Panc1 (cell line): Measurements from ENCODE around the gene YY1.

Experiments used
- CTCF ChIP-seq: fragments of 450-650 bp; IDR thresholded peaks from 2 replicates; pipeline ENCODE4 v1.5.1; 2017; ENCODE audit warnings: mild to moderate bottlenecking
- TCF7L2 ChIP-seq: IDR thresholded peaks from 2 replicates; pipeline ENCODE4 v1.6.1; 2011; ENCODE audit warnings: mild to moderate bottlenecking, low read depth, low read length, inconsistent platforms

GRCh38 chr14:100278702-100279101 lies 39.8 kb downstream of the YY1 start:
- TF ChIP-seq CTCF (no peak), TCF7L2 (no peak)
